Fibroblast of villous mesenchyme (primary cell): ENCODE data around the gene NDUFS6. TPM values are rescaled to one million over a fixed set of nuclear protein-coding genes. Genes with fewer than 3 reads are reported as not detected.

ENCODE experiments used
- DNase-seq: peaks from one replicate; pipeline ENCODE4 v3.0.0-alpha.2; 2010; ENCODE audit warnings: low read depth
- H3K4me3 ChIP-seq: 2 replicates; pipeline ENCODE4 v1.5.1; 2011; ENCODE audit warnings: low read depth, mild to moderate bottlenecking, low read length
- CTCF ChIP-seq: IDR thresholded peaks from 2 replicates; pipeline ENCODE4 v1.5.1; 2012; ENCODE audit warnings: low read depth, mild to moderate bottlenecking, low read length; ENCODE audit not compliant: insufficient read depth
- total RNA-seq: library from RNA; depleted of rRNA; stranded (reverse); fragments of >200 nt; gene quantifications from 2 replicates; pipeline ENCODE4 v1.2.3, GENCODE V29; 2012

The NDUFS6 gene
- total RNA-seq, 1 donor, result 22.9 TPM

GRCh38 chr5:1793301-1793740, 7.9 kb upstream of the NDUFS6 start:
- no peak for TF ChIP-seq CTCF

GRCh38 chr5:1793966-1794900, 7.0 kb upstream of the NDUFS6 start:
- no peak overlapping the region for H3K4me3 ChIP-seq
- DNase-seq, result peak; percentile 89
- no peak for TF ChIP-seq CTCF

More at GRCh38 chr5:1793301-1793740, 7.9 kb upstream of the NDUFS6 start:
- DNase-seq, result peak; percentile 52
- no peak overlapping the region for H3K4me3 ChIP-seq

GRCh38 chr5:1794901-1795290, 6.3 kb upstream of the NDUFS6 start:
- TF ChIP-seq CTCF, result no peak
- no peak for DNase-seq
- no peak overlapping the region for H3K4me3 ChIP-seq

- DNase-seq, result no peak
- no peak for TF ChIP-seq CTCF
- no peak overlapping the region for H3K4me3 ChIP-seq
Measured at GRCh38 chr5:1795506-1795905, 5.7 kb upstream of the NDUFS6 start.

- no peak overlapping the region for H3K4me3 ChIP-seq
- no peak for DNase-seq
- TF ChIP-seq CTCF, result no peak
Measured at GRCh38 chr5:1795931-1796330, 5.3 kb upstream of the NDUFS6 start.

GRCh38 chr5:1796371-1797102, 4.7 kb upstream of the NDUFS6 start:
- DNase-seq, result no peak

More at GRCh38 chr5:1796371-1797102, 4.7 kb upstream of the NDUFS6 start:
- H3K4me3 ChIP-seq, result no peak overlapping the region
- TF ChIP-seq CTCF, result no peak
